Trophoblast cell (in vitro differentiated cells and primary cell): Measurements from ENCODE around the gene SCNN1G.

Experiments used
- DNase-seq, 2 donors: peaks; one replicate each; pipeline ENCODE4 v3.0.0-alpha.2; 2016
- H2AFZ ChIP-seq: 2 replicates; pipeline ENCODE4 v1.6.1; 2013; ENCODE audit warnings: low read length, moderate library complexity, mild to moderate bottlenecking; ENCODE audit not compliant: insufficient read depth, poor library complexity
- H2AK5ac ChIP-seq: 2 replicates; pipeline ENCODE4 v1.6.1; 2013; ENCODE audit warnings: mild to moderate bottlenecking, low read length
- H2BK120ac ChIP-seq: 2 replicates; pipeline ENCODE4 v1.6.1; 2013; ENCODE audit warnings: low read length, mild to moderate bottlenecking, moderate library complexity; ENCODE audit not compliant: insufficient read depth, poor library complexity
- H2BK12ac ChIP-seq: 2 replicates; pipeline ENCODE4 v1.6.1; 2013; ENCODE audit warnings: mild to moderate bottlenecking, low read length, moderate library complexity
- H2BK5ac ChIP-seq: 2 replicates; pipeline ENCODE4 v1.6.1; 2013; ENCODE audit warnings: low read length, low read depth, moderate library complexity, mild to moderate bottlenecking; ENCODE audit not compliant: poor library complexity
- H3K14ac ChIP-seq: 2 replicates; pipeline ENCODE4 v1.6.1; 2013; ENCODE audit warnings: mild to moderate bottlenecking, low read length
- H3K18ac ChIP-seq: 2 replicates; pipeline ENCODE4 v1.6.1; 2013; ENCODE audit warnings: mild to moderate bottlenecking, low read length
- H3K23ac ChIP-seq: 2 replicates; pipeline ENCODE4 v1.6.1; 2013; ENCODE audit warnings: low read length
- H3K27ac ChIP-seq: 2 replicates; pipeline ENCODE4 v1.5.1; 2013; ENCODE audit warnings: low read depth, mild to moderate bottlenecking, inconsistent platforms, low read length, moderate library complexity
- H3K27me3 ChIP-seq: 2 replicates; pipeline ENCODE4 v1.6.1; 2013; ENCODE audit warnings: inconsistent platforms, mild to moderate bottlenecking, low read length, moderate library complexity; ENCODE audit not compliant: insufficient read depth
- H3K36me3 ChIP-seq, 2 experiments: 1 replicate in 1 of 2; 2 replicates in 1 of 2; pipeline ENCODE4 v1.6.1; 2013; ENCODE audit warnings: low read length in 2 of 2, mild to moderate bottlenecking in 2 of 2, moderate library complexity in 1 of 2; ENCODE audit not compliant: insufficient read depth in 2 of 2, control insufficient read depth in 1 of 2
- H3K4ac ChIP-seq: 2 replicates; pipeline ENCODE4 v1.6.1; 2013; ENCODE audit warnings: low read depth, mild to moderate bottlenecking, low read length, moderate library complexity
- H3K4me1 ChIP-seq, 2 experiments: 1 replicate in 1 of 2; 2 replicates in 1 of 2; pipeline ENCODE4 v1.6.1; 2013; ENCODE audit warnings: low read length in 2 of 2, mild to moderate bottlenecking in 2 of 2, moderate library complexity in 1 of 2; ENCODE audit not compliant: insufficient read depth in 2 of 2, control insufficient read depth in 1 of 2
- H3K4me2 ChIP-seq: 2 replicates; pipeline ENCODE4 v1.6.1; 2013; ENCODE audit warnings: inconsistent platforms, mild to moderate bottlenecking, low read length, moderate library complexity
- H3K4me3 ChIP-seq: 2 replicates; pipeline ENCODE4 v1.5.1; 2013; ENCODE audit warnings: mild to moderate bottlenecking, low read depth, low read length, inconsistent platforms
- H3K79me1 ChIP-seq: one replicate; pipeline ENCODE4 v1.6.1; 2013; ENCODE audit warnings: low read length
- H3K79me2 ChIP-seq: 2 replicates; pipeline ENCODE4 v1.6.1; 2013; ENCODE audit warnings: low read length, mild to moderate bottlenecking; ENCODE audit not compliant: control insufficient read depth, insufficient read depth, poor library complexity
- H3K9ac ChIP-seq: 2 replicates; pipeline ENCODE4 v1.6.1; 2013; ENCODE audit warnings: mild to moderate bottlenecking, low read length
- H3K9me3 ChIP-seq: 2 replicates; pipeline ENCODE4 v1.6.1; 2013; ENCODE audit warnings: low read depth, mild to moderate bottlenecking, control low read depth, inconsistent platforms, low read length; ENCODE audit not compliant: insufficient read depth
- H4K12ac ChIP-seq: 2 replicates; pipeline ENCODE4 v1.6.1; 2013; ENCODE audit warnings: low read depth, mild to moderate bottlenecking, low read length, moderate library complexity
- H4K8ac ChIP-seq: 2 replicates; pipeline ENCODE4 v1.6.1; 2013; ENCODE audit warnings: low read depth, mild to moderate bottlenecking, low read length, moderate library complexity
- H4K91ac ChIP-seq: one replicate; pipeline ENCODE4 v1.6.1; 2013; ENCODE audit warnings: low read depth, mild to moderate bottlenecking, low read length, moderate library complexity
- WGBS: extraction: QIAGEN DNeasy Blood & Tissue Kit; methylation state at CpG from one replicate; pipeline ENCODE4 v1.1.7; 2013; ENCODE audit warnings: missing lambda C conversion rate; ENCODE audit not compliant: insufficient read length, insufficient coverage; ENCODE audit errors: extremely low coverage; 5-methylcytosine and 5-hydroxymethylcytosine counted together

SCNN1G gene

GRCh38 chr16:23160082-23160481 is 22.5 kb upstream of the SCNN1G start:
- no peak overlapping the region for H3K4ac ChIP-seq
- H3K27me3 ChIP-seq = no peaks in the 10 kb centered on the region
- H3K14ac ChIP-seq = no peak overlapping the region
- DNase-seq = no peak
- no peak overlapping the region for H3K23ac ChIP-seq
- no peaks in the 10 kb centered on the region for H3K9me3 ChIP-seq
- no peak overlapping the region for H3K18ac ChIP-seq
- H2BK120ac ChIP-seq = no peak overlapping the region
- no peak overlapping the region for H3K27ac ChIP-seq
- H2AFZ ChIP-seq = no peak overlapping the region
- no peak overlapping the region for H4K91ac ChIP-seq
- H2AK5ac ChIP-seq = no peak overlapping the region
- H2BK12ac ChIP-seq = no peak overlapping the region
- H2BK5ac ChIP-seq = no peak overlapping the region
- no peak overlapping the region for H3K9ac ChIP-seq
- WGBS = no CpG with 5 or more reads among the region's 4 CpGs
- no peaks in the 10 kb centered on the region for H3K79me1 ChIP-seq
- H3K4me1 ChIP-seq = no peaks in the 10 kb centered on the region
- H3K36me3 ChIP-seq = no peaks in the 10 kb centered on the region
- H3K4me3 ChIP-seq = no peak overlapping the region
- H3K4me2 ChIP-seq = no peak overlapping the region
- H4K12ac ChIP-seq = no peak overlapping the region
- H4K8ac ChIP-seq = no peak overlapping the region
- H3K79me2 ChIP-seq = no peaks in the 10 kb centered on the region

DNA sequence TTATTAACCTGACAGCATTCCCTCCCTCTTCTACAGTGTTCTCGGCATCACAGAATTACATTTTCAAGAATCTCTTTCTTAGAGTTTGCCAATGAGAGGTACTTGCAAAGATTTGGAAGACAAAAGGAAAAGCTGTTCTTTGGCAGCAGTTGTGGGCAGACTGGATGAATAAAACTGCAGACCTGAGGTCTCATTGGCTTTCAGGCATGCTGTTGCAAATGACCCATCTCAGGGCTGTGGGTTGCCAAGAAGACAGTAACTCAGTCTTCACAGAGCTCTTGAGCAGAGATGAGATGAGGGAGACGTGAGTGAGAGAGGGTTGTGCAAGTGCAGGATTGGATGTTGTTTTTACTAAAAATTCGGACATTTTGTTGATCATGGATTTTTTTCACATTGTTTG is 22.0 kb upstream of the SCNN1G start:
- Histone ChIP-seq H3K4me2 (no peak overlapping the region), H3K79me1 (no peaks in the 10 kb centered on the region), H3K4ac (no peak overlapping the region), H4K91ac (no peak overlapping the region), H3K18ac (no peak overlapping the region), H3K4me1 (no peaks in the 10 kb centered on the region), H3K14ac (no peak overlapping the region), H2BK12ac (no peak overlapping the region), H3K27me3 (no peaks in the 10 kb centered on the region), H3K23ac (no peak overlapping the region), H3K9me3 (no peaks in the 10 kb centered on the region), H3K27ac (no peak overlapping the region), H3K9ac (no peak overlapping the region), H2BK120ac (no peak overlapping the region), H3K36me3 (no peaks in the 10 kb centered on the region), H2BK5ac (no peak overlapping the region), H2AFZ (no peak overlapping the region), H2AK5ac (no peak overlapping the region), H4K12ac (no peak overlapping the region), H3K4me3 (no peak overlapping the region), H3K79me2 (no peaks in the 10 kb centered on the region), H4K8ac (no peak overlapping the region)
- no peak for DNase-seq
- WGBS = no CpG with 5 or more reads among the region's 3 CpGs

DNA sequence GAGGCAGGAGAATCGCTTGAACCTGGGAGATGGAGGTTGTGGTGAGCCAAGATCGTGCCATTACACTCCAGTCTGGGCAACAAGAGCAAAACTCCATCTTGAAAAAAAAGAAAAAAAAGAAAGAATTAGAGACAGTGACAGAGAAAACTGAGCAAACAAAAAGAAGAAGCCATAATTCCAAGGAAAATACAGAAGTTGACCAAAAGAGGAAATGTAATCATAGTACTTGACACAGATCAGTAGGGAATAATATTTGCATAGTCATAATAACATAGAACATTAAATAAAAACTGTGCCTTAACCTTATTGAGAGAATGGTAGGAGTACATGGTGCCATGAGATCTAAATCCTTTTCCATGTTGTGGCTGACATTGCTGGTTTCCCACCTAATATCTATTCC is 18.6 kb upstream of the SCNN1G start:
- Histone ChIP-seq H2BK12ac (no peak overlapping the region), H3K18ac (no peak overlapping the region), H3K27me3 (no peaks in the 10 kb centered on the region), H2BK120ac (no peak overlapping the region), H3K4ac (no peak overlapping the region), H3K79me2 (no peaks in the 10 kb centered on the region), H4K91ac (no peak overlapping the region), H3K9me3 (no peaks in the 10 kb centered on the region), H3K4me1 (no peaks in the 10 kb centered on the region), H2AK5ac (no peak overlapping the region), H3K4me3 (no peak overlapping the region), H2AFZ (no peak overlapping the region), H4K8ac (no peak overlapping the region), H3K4me2 (no peak overlapping the region), H3K14ac (no peak overlapping the region), H3K23ac (no peak overlapping the region), H2BK5ac (no peak overlapping the region), H4K12ac (no peak overlapping the region), H3K79me1 (no peaks in the 10 kb centered on the region), H3K36me3 (no peaks in the 10 kb centered on the region), H3K9ac (no peak overlapping the region), H3K27ac (no peak overlapping the region)
- no peak for DNase-seq
- WGBS = no CpG with 5 or more reads among the region's 2 CpGs

GRCh38 chr16:23164736-23165135 is 17.8 kb upstream of the SCNN1G start:
- no peak for DNase-seq
- WGBS = no CpG with 5 or more reads among the region's 4 CpGs
- Histone ChIP-seq H4K91ac (no peak overlapping the region), H4K8ac (no peak overlapping the region), H3K14ac (no peak overlapping the region), H3K79me2 (no peaks in the 10 kb centered on the region), H3K36me3 (no peaks in the 10 kb centered on the region), H3K4me1 (no peaks in the 10 kb centered on the region), H3K9ac (no peak overlapping the region), H2AFZ (no peak overlapping the region), H2BK5ac (no peak overlapping the region), H3K4me2 (no peak overlapping the region), H2BK120ac (no peak overlapping the region), H2BK12ac (no peak overlapping the region), H3K27me3 (no peaks in the 10 kb centered on the region), H4K12ac (no peak overlapping the region), H2AK5ac (no peak overlapping the region), H3K4me3 (no peak overlapping the region), H3K79me1 (no peaks in the 10 kb centered on the region), H3K18ac (no peak overlapping the region), H3K27ac (no peak overlapping the region), H3K4ac (no peak overlapping the region), H3K9me3 (no peaks in the 10 kb centered on the region), H3K23ac (no peak overlapping the region)
